ENCODE results near the gene BBS9.

The BBS9 gene

GRCh38 chr7:33186192-33186591 is 56.8 kb downstream of the BBS9 start:
- peaks cover 10% of the 10 kb centered on the region for H3K4me1 Mint-ChIP-seq
- DNase-seq (ENCODE audit: low spot score in 2 of 2), result no peak
- no peaks in the 10 kb centered on the region for H3K27me3 Mint-ChIP-seq
- H3K4me3 Mint-ChIP-seq, result no peak overlapping the region
- no peak for ATAC-seq (replicated peaks; ENCODE audit: extremely low read depth, poor library complexity, severe bottlenecking)
- H3K36me3 Mint-ChIP-seq (ENCODE audit: insufficient read depth), result peaks cover 4% of the 10 kb centered on the region
- no peak overlapping the region for H3K27ac Mint-ChIP-seq (ENCODE audit: low read depth)
- H3K9me3 Mint-ChIP-seq, result no peaks in the 10 kb centered on the region

GRCh38 chr7:33190688-33191304 is 61.4 kb downstream of the BBS9 start:
- H3K27ac Mint-ChIP-seq (ENCODE audit: low read depth), result peak overlapping the region; percentile 83
- no peaks in the 10 kb centered on the region for H3K9me3 Mint-ChIP-seq
- no peaks in the 10 kb centered on the region for H3K27me3 Mint-ChIP-seq
- ATAC-seq (replicated peaks; ENCODE audit: extremely low read depth, poor library complexity, severe bottlenecking) (no peak), DNase-seq (ENCODE audit: low spot score in 2 of 2) (no peak)
- peaks cover 22% of the 10 kb centered on the region for H3K4me1 Mint-ChIP-seq
- peak overlapping the region; percentile 46 for H3K4me3 Mint-ChIP-seq
- peaks cover 2% of the 10 kb centered on the region for H3K36me3 Mint-ChIP-seq (ENCODE audit: insufficient read depth)

DNA sequence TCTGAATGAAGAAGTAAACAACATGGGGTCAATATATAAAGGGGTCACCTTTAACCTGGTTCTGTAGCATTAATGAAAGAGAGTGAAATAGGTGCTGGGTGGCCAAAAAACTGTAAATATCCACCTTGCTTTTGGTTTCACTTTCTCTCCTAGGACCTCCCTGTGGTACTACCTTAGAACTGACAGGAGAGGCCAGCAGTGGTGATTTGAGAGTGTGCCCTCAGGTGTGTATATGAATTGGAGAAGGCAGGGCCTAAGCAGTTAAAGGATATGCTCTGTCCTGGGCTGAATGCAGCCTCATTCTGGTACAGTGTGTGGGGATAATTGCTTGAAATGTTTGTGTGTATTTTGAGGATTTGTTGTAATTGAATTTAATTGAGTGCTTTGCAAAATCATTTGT is 62.0 kb downstream of the BBS9 start:
- peak; percentile 65 for ATAC-seq (replicated peaks; ENCODE audit: extremely low read depth, poor library complexity, severe bottlenecking)
- Mint-ChIP-seq H3K27ac (ENCODE audit: low read depth) (peak overlapping the region; percentile 83), H3K4me1 (peaks cover 22% of the 10 kb centered on the region), H3K27me3 (no peaks in the 10 kb centered on the region), H3K36me3 (ENCODE audit: insufficient read depth) (peaks cover 2% of the 10 kb centered on the region), H3K9me3 (no peaks in the 10 kb centered on the region), H3K4me3 (peak overlapping the region; percentile 46)
- DNase-seq (ENCODE audit: low spot score in 2 of 2), result no peak

GRCh38 chr7:33192695-33193291 is 63.4 kb downstream of the BBS9 start:
- peak overlapping the region; percentile 33 for H3K27ac Mint-ChIP-seq (ENCODE audit: low read depth)
- peaks cover 2% of the 10 kb centered on the region for H3K36me3 Mint-ChIP-seq (ENCODE audit: insufficient read depth)
- ATAC-seq (replicated peaks; ENCODE audit: extremely low read depth, poor library complexity, severe bottlenecking), result no peak
- H3K9me3 Mint-ChIP-seq, result no peaks in the 10 kb centered on the region
- no peak overlapping the region for H3K4me3 Mint-ChIP-seq
- DNase-seq (ENCODE audit: low spot score in 2 of 2), result no peak
- no peaks in the 10 kb centered on the region for H3K27me3 Mint-ChIP-seq
- peaks cover 22% of the 10 kb centered on the region for H3K4me1 Mint-ChIP-seq

DNA sequence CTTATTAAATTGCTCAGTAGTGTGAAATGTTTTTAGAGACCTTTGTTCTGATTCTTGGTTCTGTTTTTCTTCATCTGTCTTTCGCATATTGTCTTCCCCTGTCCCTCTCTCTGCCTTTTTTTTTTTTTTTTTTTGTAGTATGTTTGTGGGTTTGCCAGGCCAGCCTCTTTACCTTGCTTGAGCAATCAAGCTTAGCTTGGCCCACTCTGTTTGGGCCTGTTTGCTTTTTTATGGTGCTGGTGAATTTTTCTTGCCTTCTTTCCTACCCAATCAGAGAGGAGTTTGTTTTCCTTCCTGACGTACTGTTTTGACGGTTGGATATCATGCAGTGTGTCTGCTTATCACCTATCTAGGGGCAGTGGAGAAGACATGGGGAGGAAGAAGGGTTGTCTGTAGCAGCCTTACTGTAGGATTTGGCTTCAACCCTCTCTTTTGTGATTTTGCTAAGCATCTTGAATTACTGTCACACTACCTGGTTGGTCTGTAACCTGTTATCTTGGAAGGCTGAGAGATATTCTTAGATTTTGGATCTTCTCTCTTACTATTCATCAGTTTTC is 64.0 kb downstream of the BBS9 start:
- H3K4me1 Mint-ChIP-seq, result peaks cover 22% of the 10 kb centered on the region
- H3K36me3 Mint-ChIP-seq (ENCODE audit: insufficient read depth), result peaks cover 2% of the 10 kb centered on the region
- DNase-seq (ENCODE audit: low spot score in 2 of 2), result no peak
- no peak overlapping the region for H3K4me3 Mint-ChIP-seq
- H3K27me3 Mint-ChIP-seq, result no peaks in the 10 kb centered on the region
- H3K27ac Mint-ChIP-seq (ENCODE audit: low read depth), result peak overlapping the region; percentile 33
- no peaks in the 10 kb centered on the region for H3K9me3 Mint-ChIP-seq
- no peak for ATAC-seq (replicated peaks; ENCODE audit: extremely low read depth, poor library complexity, severe bottlenecking)

GRCh38 chr7:33195264-33195663 is 65.9 kb downstream of the BBS9 start:
- no peak overlapping the region for H3K27ac Mint-ChIP-seq (ENCODE audit: low read depth)
- no peak overlapping the region for H3K4me3 Mint-ChIP-seq
- no peaks in the 10 kb centered on the region for H3K9me3 Mint-ChIP-seq
- no peaks in the 10 kb centered on the region for H3K27me3 Mint-ChIP-seq
- peaks cover 21% of the 10 kb centered on the region for H3K4me1 Mint-ChIP-seq
- DNase-seq (ENCODE audit: low spot score in 2 of 2) (no peak), ATAC-seq (replicated peaks; ENCODE audit: extremely low read depth, poor library complexity, severe bottlenecking) (no peak)
- peaks cover 2% of the 10 kb centered on the region for H3K36me3 Mint-ChIP-seq (ENCODE audit: insufficient read depth)

- no peaks in the 10 kb centered on the region for H3K27me3 Mint-ChIP-seq
- no peak for ATAC-seq (replicated peaks; ENCODE audit: extremely low read depth, poor library complexity, severe bottlenecking)
Observed at GRCh38 chr7:33196221-33196620, 66.9 kb downstream of the BBS9 start.

DNA sequence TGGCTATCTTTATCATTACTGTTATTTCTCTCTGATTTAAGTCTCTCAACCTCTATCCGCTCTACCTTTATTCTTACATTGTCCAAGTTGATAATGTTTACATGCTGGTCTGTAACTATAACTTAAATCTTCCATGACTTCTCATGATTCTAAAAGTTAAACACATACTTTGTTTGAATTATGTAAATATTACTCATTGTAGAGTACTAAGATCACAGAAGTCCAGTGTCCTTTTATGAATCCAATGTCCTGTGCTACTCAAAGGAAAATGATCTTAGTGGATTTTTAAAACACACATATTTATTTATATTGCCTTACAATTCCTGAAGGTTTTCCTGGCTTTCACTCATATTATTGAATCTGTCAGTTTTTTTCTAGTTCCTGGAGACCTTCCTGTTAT is 70.9 kb downstream of the BBS9 start:
- DNase-seq (ENCODE audit: low spot score in 2 of 2) (no peak), ATAC-seq (replicated peaks; ENCODE audit: extremely low read depth, poor library complexity, severe bottlenecking) (no peak)
- Mint-ChIP-seq H3K9me3 (no peaks in the 10 kb centered on the region), H3K27me3 (no peaks in the 10 kb centered on the region), H3K4me1 (peaks cover 7% of the 10 kb centered on the region), H3K4me3 (no peak overlapping the region), H3K27ac (ENCODE audit: low read depth) (no peak overlapping the region), H3K36me3 (ENCODE audit: insufficient read depth) (peaks cover 2% of the 10 kb centered on the region)

More at GRCh38 chr7:33196221-33196620, 66.9 kb downstream of the BBS9 start:
- DNase-seq (ENCODE audit: low spot score in 2 of 2), result no peak
- H3K4me1 Mint-ChIP-seq, result peaks cover 14% of the 10 kb centered on the region
- H3K4me3 Mint-ChIP-seq, result no peak overlapping the region
- no peak overlapping the region for H3K27ac Mint-ChIP-seq (ENCODE audit: low read depth)
- H3K36me3 Mint-ChIP-seq (ENCODE audit: insufficient read depth), result peaks cover 2% of the 10 kb centered on the region
- no peaks in the 10 kb centered on the region for H3K9me3 Mint-ChIP-seq

GRCh38 chr7:33201821-33202220 is 72.5 kb downstream of the BBS9 start:
- Mint-ChIP-seq H3K36me3 (ENCODE audit: insufficient read depth) (peaks cover 1% of the 10 kb centered on the region), H3K9me3 (no peaks in the 10 kb centered on the region), H3K4me3 (no peak overlapping the region), H3K27me3 (no peaks in the 10 kb centered on the region), H3K27ac (ENCODE audit: low read depth) (no peak overlapping the region), H3K4me1 (peaks cover 7% of the 10 kb centered on the region)
- ATAC-seq (replicated peaks; ENCODE audit: extremely low read depth, poor library complexity, severe bottlenecking), result no peak
- DNase-seq (ENCODE audit: low spot score in 2 of 2), result no peak

- H3K9me3 Mint-ChIP-seq, result peaks cover 30% of the 10 kb centered on the region
- no peak overlapping the region for H3K4me3 Mint-ChIP-seq
- no peak for DNase-seq (ENCODE audit: low spot score in 2 of 2)
- ATAC-seq (replicated peaks; ENCODE audit: extremely low read depth, poor library complexity, severe bottlenecking), result no peak
- H3K36me3 Mint-ChIP-seq (ENCODE audit: insufficient read depth), result peaks cover 12% of the 10 kb centered on the region
- H3K27ac Mint-ChIP-seq (ENCODE audit: low read depth), result no peak overlapping the region
- peaks cover 10% of the 10 kb centered on the region for H3K4me1 Mint-ChIP-seq
- no peaks in the 10 kb centered on the region for H3K27me3 Mint-ChIP-seq
Observed at GRCh38 chr7:33210958-33211357, 81.6 kb downstream of the BBS9 start.

GRCh38 chr7:33212144-33212543 is 82.8 kb downstream of the BBS9 start:
- H3K27ac Mint-ChIP-seq (ENCODE audit: low read depth), result no peak overlapping the region
- H3K4me1 Mint-ChIP-seq, result peaks cover 10% of the 10 kb centered on the region
- ATAC-seq (replicated peaks; ENCODE audit: extremely low read depth, poor library complexity, severe bottlenecking) (no peak), DNase-seq (ENCODE audit: low spot score in 2 of 2) (no peak)
- H3K9me3 Mint-ChIP-seq, result peaks cover 30% of the 10 kb centered on the region
- no peak overlapping the region for H3K4me3 Mint-ChIP-seq
- no peaks in the 10 kb centered on the region for H3K27me3 Mint-ChIP-seq
- peaks cover 11% of the 10 kb centered on the region for H3K36me3 Mint-ChIP-seq (ENCODE audit: insufficient read depth)

DNA sequence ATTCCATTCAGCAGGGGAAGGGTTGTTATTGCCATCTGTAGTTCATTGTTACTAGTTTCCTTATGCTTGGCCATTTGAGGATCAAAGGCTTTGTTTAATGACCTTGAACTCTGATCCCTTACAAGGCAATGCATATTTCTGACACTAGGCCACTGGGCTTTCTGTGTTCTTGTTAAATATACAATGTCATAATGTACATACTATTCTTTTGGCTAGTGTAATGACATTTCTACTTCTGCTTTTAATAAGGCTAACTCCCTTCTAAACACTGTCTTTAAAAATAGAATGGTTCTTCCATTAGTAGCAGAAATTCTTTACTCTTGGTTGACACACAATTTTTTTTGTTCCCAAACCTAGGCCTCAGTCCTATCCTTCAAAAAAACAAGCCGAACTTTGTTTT is 86.6 kb downstream of the BBS9 start:
- H3K27ac Mint-ChIP-seq (ENCODE audit: low read depth), result no peak overlapping the region
- peaks cover 20% of the 10 kb centered on the region for H3K9me3 Mint-ChIP-seq
- DNase-seq (ENCODE audit: low spot score in 2 of 2) (no peak), ATAC-seq (replicated peaks; ENCODE audit: extremely low read depth, poor library complexity, severe bottlenecking) (no peak)
- peaks cover 6% of the 10 kb centered on the region for H3K36me3 Mint-ChIP-seq (ENCODE audit: insufficient read depth)
- peaks cover 5% of the 10 kb centered on the region for H3K4me1 Mint-ChIP-seq
- no peaks in the 10 kb centered on the region for H3K27me3 Mint-ChIP-seq
- no peak overlapping the region for H3K4me3 Mint-ChIP-seq

DNA sequence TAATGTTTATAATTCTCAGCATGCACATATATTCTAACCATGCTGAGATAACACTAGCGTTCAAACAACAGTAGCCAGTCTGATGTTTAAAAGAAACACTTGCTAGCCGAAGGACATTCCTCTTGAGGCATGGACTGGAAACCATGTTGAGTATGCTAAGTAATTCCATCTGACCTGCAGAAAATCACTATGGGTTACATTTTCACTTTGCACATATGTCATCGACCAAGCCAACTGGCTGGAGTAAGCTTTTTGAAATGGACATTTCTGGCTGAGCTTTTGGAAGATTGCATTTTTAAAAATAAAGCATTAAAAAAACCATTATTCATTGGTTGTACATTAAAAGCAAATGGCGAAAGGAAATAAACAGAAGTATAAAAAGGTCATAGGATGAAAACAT is 88.2 kb downstream of the BBS9 start:
- DNase-seq (ENCODE audit: low spot score in 2 of 2) (no peak), ATAC-seq (replicated peaks; ENCODE audit: extremely low read depth, poor library complexity, severe bottlenecking) (no peak)
- no peak overlapping the region for H3K27ac Mint-ChIP-seq (ENCODE audit: low read depth)
- peaks cover 4% of the 10 kb centered on the region for H3K36me3 Mint-ChIP-seq (ENCODE audit: insufficient read depth)
- no peak overlapping the region for H3K4me3 Mint-ChIP-seq
- H3K4me1 Mint-ChIP-seq, result peaks cover 5% of the 10 kb centered on the region
- H3K27me3 Mint-ChIP-seq, result no peaks in the 10 kb centered on the region
- peaks cover 4% of the 10 kb centered on the region for H3K9me3 Mint-ChIP-seq
